CD1c-positive myeloid dendritic cell (primary cell): ENCODE results near the gene GVQW3.
"Not testable (repeated sequence)": the region's sequence is repeated elsewhere in the genome, so short reads cannot be mapped to it uniquely, and the experiment has no call there.

ENCODE experiments used
- DNase-seq: peaks from one replicate; pipeline ENCODE4 v3.0.0-alpha.2; 2016; ENCODE audit errors: extremely low spot score

GVQW3 gene

GRCh38 chr11:76385903-76386302, 4.8 kb downstream of the GVQW3 start:
- DNase-seq: no peak

- no peak for DNase-seq
Measured at GRCh38 chr11:76388408-76388807, 7.3 kb downstream of the GVQW3 start.

GRCh38 chr11:76391021-76391420, 9.9 kb downstream of the GVQW3 start:
- DNase-seq: no peak

GRCh38 chr11:76391811-76392475, 10.8 kb downstream of the GVQW3 start:
- DNase-seq: no peak

- DNase-seq: peak; percentile 58
Measured at GRCh38 chr11:76392870-76393269, 11.7 kb downstream of the GVQW3 start.

GRCh38 chr11:76394411-76394810, 13.3 kb downstream of the GVQW3 start:
- DNase-seq: no peak

- no peak for DNase-seq
Measured at GRCh38 chr11:76395296-76395695, 14.2 kb downstream of the GVQW3 start.

- no peak for DNase-seq
Measured at GRCh38 chr11:76397383-76397782, 16.3 kb downstream of the GVQW3 start.

- no peak for DNase-seq
Measured at GRCh38 chr11:76400967-76401366, 19.8 kb downstream of the GVQW3 start.

GRCh38 chr11:76401484-76401883, 20.4 kb downstream of the GVQW3 start:
- DNase-seq: not testable (repeated sequence)

GRCh38 chr11:76406359-76406758, 25.2 kb downstream of the GVQW3 start:
- no peak for DNase-seq

- no peak for DNase-seq
Measured at GRCh38 chr11:76408171-76408965, 27.2 kb downstream of the GVQW3 start.

- DNase-seq: no peak
Measured at GRCh38 chr11:76410851-76411357, 29.8 kb downstream of the GVQW3 start.

- DNase-seq: no peak
Measured at GRCh38 chr11:76415073-76415472, 34.0 kb downstream of the GVQW3 start.

- DNase-seq: peak; percentile 32
Measured at GRCh38 chr11:76419896-76420295, 38.8 kb downstream of the GVQW3 start.

GRCh38 chr11:76424379-76424778, 43.3 kb downstream of the GVQW3 start:
- DNase-seq: no peak

GRCh38 chr11:76424891-76425290, 43.8 kb downstream of the GVQW3 start:
- DNase-seq: no peak

- DNase-seq: no peak
Measured at GRCh38 chr11:76426660-76427059, 45.5 kb downstream of the GVQW3 start.

- DNase-seq: no peak
Measured at GRCh38 chr11:76436020-76436419, 54.9 kb downstream of the GVQW3 start.

- DNase-seq: no peak
Measured at GRCh38 chr11:76443268-76443980, 62.3 kb downstream of the GVQW3 start.

- no peak for DNase-seq
Measured at GRCh38 chr11:76444065-76444383, 62.9 kb downstream of the GVQW3 start.

GRCh38 chr11:76444384-76445120, 63.4 kb downstream of the GVQW3 start, which contains the start of gene EMSY:
Gene EMSY, plus strand, starts transcription at chr11:76445018. Its CDS starts 1,921 bp downstream, at chr11:76446939.
- peak; percentile 97 for DNase-seq
